Activated naive CD8-positive, alpha-beta T cell treated with anti-CD3 and anti-CD28 coated beads for 36 hours (primary cell): ENCODE measurements around the gene CCL8. TPM values are rescaled to one million over a fixed set of nuclear protein-coding genes. Genes with fewer than 3 reads are reported as not detected.

Experiments
- DNase-seq: peaks from one replicate; pipeline ENCODE4 v3.0.0; 2021
- H3K27ac Mint-ChIP-seq: one replicate; pipeline ENCODE4 v1.8.0; 2022; ENCODE audit warnings: mild to moderate bottlenecking, moderate library complexity, mixed read lengths
- H3K27me3 Mint-ChIP-seq: one replicate; pipeline ENCODE4 v1.8.0; 2022; ENCODE audit warnings: mild to moderate bottlenecking, mixed read lengths
- H3K36me3 Mint-ChIP-seq: one replicate; pipeline ENCODE4 v1.8.0; 2021; ENCODE audit warnings: mild to moderate bottlenecking, mixed read lengths
- H3K4me1 Mint-ChIP-seq: one replicate; pipeline ENCODE4 v1.8.0; 2021; ENCODE audit warnings: mixed read lengths
- H3K4me3 Mint-ChIP-seq: one replicate; pipeline ENCODE4 v1.8.0; 2022; ENCODE audit warnings: mild to moderate bottlenecking, moderate library complexity, mixed read lengths
- H3K9me3 Mint-ChIP-seq: one replicate; pipeline ENCODE4 v1.8.0; 2022; ENCODE audit warnings: mixed read lengths
- total RNA-seq, 2 experiments: library from RNA; stranded (reverse); gene quantifications; one replicate each; pipeline ENCODE4 v1.2.3, GENCODE V29; 2021

The CCL8 gene
- total RNA-seq, 2 experiments from 2014 or later: not detected

- no peak overlapping the region for H3K27ac Mint-ChIP-seq
- peaks cover 17% of the 10 kb centered on the region for H3K27me3 Mint-ChIP-seq
- no peak for DNase-seq
- H3K4me3 Mint-ChIP-seq: no peak overlapping the region
- H3K4me1 Mint-ChIP-seq: peaks cover 23% of the 10 kb centered on the region
- no peaks in the 10 kb centered on the region for H3K9me3 Mint-ChIP-seq
- no peaks in the 10 kb centered on the region for H3K36me3 Mint-ChIP-seq
Observed at GRCh38 chr17:34368196-34368945, 49.1 kb downstream of the CCL8 start.

GRCh38 chr17:34368946-34369500 is 49.8 kb downstream of the CCL8 start:
- H3K4me1 Mint-ChIP-seq: peaks cover 23% of the 10 kb centered on the region
- DNase-seq: no peak

DNA sequence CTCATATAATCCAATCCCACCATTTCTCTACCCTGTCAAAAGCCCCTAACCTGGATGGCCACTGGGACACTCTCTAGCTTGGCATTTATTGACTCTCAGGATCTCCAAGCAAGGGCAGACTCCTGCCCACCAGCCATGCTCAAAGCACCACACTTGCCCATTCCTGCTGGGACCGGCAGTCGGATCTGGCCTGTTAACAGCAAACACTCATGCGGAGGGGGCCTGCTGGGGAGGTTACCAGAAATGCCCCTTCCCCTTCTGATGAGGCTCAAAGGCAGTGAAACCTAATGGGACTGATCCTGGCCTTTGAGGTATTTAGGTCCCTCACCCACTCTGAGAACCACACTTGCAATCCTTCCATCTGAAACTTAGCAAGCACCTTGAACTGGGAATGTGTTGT is 50.3 kb downstream of the CCL8 start:
- no peak overlapping the region for H3K27ac Mint-ChIP-seq
- DNase-seq: no peak
- H3K4me3 Mint-ChIP-seq: no peak overlapping the region
- no peaks in the 10 kb centered on the region for H3K9me3 Mint-ChIP-seq
- H3K36me3 Mint-ChIP-seq: no peaks in the 10 kb centered on the region
- H3K4me1 Mint-ChIP-seq: peaks cover 23% of the 10 kb centered on the region
- H3K27me3 Mint-ChIP-seq: peaks cover 13% of the 10 kb centered on the region

More at GRCh38 chr17:34368946-34369500, 49.8 kb downstream of the CCL8 start:
- Mint-ChIP-seq H3K4me3 (no peak overlapping the region), H3K27ac (no peak overlapping the region), H3K27me3 (peaks cover 17% of the 10 kb centered on the region), H3K9me3 (no peaks in the 10 kb centered on the region), H3K36me3 (no peaks in the 10 kb centered on the region)

GRCh38 chr17:34370376-34370996 is 51.3 kb downstream of the CCL8 start:
- Mint-ChIP-seq H3K36me3 (no peaks in the 10 kb centered on the region), H3K4me1 (peaks cover 20% of the 10 kb centered on the region), H3K4me3 (no peak overlapping the region), H3K27me3 (peaks cover 8% of the 10 kb centered on the region), H3K27ac (no peak overlapping the region), H3K9me3 (no peaks in the 10 kb centered on the region)
- no peak for DNase-seq

DNA sequence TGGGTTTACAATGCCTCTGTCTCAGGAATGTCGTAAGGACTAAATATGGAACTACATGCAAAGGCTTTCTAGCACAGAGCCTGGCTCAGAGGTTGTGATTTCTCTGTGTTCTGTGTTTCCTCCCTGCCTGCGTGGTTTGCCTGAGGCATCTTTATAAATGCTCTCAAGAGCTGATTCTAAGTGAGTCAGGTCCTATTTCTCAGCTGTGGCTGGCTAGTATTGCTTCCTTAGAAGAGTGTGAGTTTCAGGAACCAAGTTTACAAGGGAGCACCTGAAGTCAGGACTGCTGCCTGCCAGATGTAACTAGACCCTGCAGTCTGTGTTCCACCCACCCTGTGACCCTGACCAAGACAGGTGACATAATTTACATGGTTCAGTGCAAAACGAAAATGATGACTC is 51.8 kb downstream of the CCL8 start:
- no peaks in the 10 kb centered on the region for H3K9me3 Mint-ChIP-seq
- H3K27me3 Mint-ChIP-seq: peaks cover 12% of the 10 kb centered on the region
- no peak overlapping the region for H3K4me3 Mint-ChIP-seq
- peaks cover 17% of the 10 kb centered on the region for H3K4me1 Mint-ChIP-seq
- H3K36me3 Mint-ChIP-seq: no peaks in the 10 kb centered on the region
- H3K27ac Mint-ChIP-seq: no peak overlapping the region
- no peak for DNase-seq

Other genes with a start within 250 kb of the CCL8 start
- gene CCL2, start 64.2 kb upstream of the CCL8 start, total RNA-seq: not detected
- gene CCL7, start 49.2 kb upstream of the CCL8 start, total RNA-seq: not detected
- gene CCL11, start 33.7 kb upstream of the CCL8 start, total RNA-seq: not detected
- gene CCL13, start 37.0 kb downstream of the CCL8 start, total RNA-seq: not detected
- not detected for gene CCL1, start 43.8 kb downstream of the CCL8 start, total RNA-seq